Loucy (cell line): Measurements from ENCODE around the gene BCL2.

ENCODE experiments used
- CTCF ChIP-seq: fragments of 200-600 bp; sonication (generic); conservative IDR thresholded peaks from 2 replicates; pipeline ENCODE4 v1.5.1; 2014; ENCODE audit warnings: mild to moderate bottlenecking, antibody characterized with exemption, low read length
- EZH2phosphoT487 ChIP-seq: fragments of 200-600 bp; IDR thresholded peaks from 2 replicates; pipeline ENCODE4 v1.6.1; 2018; ENCODE audit warnings: antibody characterized with exemption, mild to moderate bottlenecking, moderate library complexity, borderline replicate concordance

GRCh38 chr18:63234432-63234831 lies 85.1 kb downstream of the BCL2 start:
- no peak for TF ChIP-seq EZH2phosphoT487
- no peak for TF ChIP-seq CTCF
